Renal cortex interstitium (tissue), 11 donors: Measurements from ENCODE around the gene PNMA8B. TPM values are rescaled to one million over a fixed set of nuclear protein-coding genes. Genes with fewer than 3 reads are reported as not detected.

Source experiments
- DNase-seq, 11 donors: peaks; one replicate each; pipeline ENCODE4 v3.0.0-alpha.2; 2013; ENCODE audit warnings: low read depth in 9 of 11, low spot score in 4 of 11; ENCODE audit errors: extremely low read depth in 1 of 11
- polyA plus RNA-seq, 3 donors: library from polyadenylated mRNA; unstranded; fragments of 120-200 nt; gene quantifications; one replicate each; pipeline ENCODE4 v1.2.1, GENCODE V29; 2013; ENCODE audit not compliant: insufficient read length in 3 of 3

The PNMA8B gene
- polyA plus RNA-seq, 3 donors = 3.2 to 5.5 (median 4.9) TPM

DNA sequence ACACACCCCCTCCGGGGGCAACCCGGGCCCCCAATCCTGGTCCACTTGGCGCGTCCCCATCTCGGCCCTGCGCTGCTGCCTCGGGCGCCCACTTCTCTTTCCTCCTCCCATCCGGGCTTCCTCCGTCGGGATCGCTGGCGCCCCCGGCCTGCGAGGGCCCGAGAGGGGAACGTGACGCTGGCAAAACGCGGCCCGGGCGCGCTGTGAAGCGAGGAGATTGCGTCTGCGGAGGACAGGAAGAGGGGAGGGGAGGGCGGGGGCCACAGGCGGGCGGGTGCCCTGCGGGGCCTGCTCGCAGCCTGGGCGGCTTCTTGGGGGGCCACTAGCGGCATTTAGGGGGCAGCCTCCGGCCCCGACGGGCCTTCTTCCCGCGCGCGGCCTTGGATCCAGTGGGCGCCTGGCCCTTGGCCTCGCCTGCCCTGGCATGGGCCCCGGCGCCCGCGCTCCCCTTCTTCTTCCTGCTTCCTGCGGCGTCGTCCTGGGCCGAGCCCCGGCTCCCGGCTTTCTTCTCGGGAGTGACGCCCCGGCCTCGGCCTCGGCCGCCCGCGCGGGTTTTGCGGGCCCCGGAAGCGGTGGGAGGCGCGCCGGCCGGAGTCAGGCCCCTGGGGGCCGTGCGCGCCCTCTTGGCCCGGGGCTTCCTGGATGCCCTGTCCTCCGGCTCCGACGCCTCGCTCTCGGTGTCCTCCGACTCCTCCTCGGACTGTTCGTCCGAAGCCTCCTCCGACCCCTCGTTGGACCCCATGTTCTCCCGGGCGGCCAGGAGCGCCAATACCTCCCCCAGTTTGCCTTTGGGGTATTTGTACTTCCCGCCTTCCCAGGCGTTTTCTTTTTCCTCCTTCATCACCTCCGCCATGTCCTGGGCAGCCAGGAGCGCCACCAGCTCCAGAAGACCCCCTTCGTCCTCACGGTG, 2.2 kb downstream of the PNMA8B start:
- DNase-seq = no peak

DNA sequence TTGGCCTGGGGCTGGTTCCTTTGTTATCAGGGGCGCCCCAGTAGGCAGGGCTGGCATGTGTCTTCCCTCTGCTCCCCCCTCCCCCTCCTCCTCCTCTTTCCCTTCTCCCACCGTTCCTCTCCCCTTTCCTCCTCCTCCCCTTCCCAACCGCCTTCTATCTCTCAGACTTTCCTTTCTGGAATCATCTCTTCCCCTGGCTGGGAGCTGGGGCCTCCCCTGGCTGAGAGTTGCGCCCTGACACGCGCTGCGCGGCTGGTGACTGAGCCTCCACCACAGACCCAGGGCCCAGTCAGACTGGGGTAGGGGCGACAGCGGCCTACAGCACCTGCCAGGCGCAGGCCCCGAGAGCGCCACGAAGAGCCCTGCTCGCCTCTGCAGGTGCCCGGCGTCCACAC, 2.8 kb downstream of the PNMA8B start:
- no peak for DNase-seq

DNA sequence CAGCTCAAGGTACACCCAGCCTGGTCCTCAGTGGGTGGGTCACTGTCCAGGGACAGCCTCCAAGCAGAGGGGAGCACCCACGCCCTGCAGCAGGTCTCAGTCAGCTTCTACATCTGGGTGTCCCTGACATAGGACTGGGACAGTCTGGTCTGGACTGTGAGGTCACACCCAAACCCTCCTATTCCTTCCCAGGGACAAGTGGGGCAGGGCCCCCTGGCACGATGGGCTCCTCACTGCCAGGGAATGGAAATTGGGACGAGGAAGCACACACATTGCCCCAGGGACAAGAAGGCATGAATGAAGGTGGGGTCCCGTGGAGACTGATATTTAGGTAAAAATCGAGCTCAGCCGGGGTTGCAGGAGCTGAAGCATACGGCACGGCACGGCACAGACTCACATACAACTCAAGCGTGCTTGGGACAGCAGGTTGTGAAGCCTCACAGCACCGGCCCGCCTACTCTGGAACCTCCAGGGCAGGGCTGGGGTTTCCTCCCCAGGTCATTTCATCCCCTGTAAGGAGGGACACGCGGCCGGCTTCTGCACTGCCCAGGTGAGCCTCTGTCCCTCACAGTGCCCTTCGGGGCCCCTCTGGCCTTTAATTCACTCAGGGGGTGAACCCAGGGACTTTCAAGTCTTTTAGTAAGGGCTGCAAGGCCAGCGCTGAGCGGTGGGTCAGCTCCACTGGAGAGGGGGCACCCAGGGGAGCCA, 3.5 kb downstream of the PNMA8B start:
- DNase-seq = no peak

DNA sequence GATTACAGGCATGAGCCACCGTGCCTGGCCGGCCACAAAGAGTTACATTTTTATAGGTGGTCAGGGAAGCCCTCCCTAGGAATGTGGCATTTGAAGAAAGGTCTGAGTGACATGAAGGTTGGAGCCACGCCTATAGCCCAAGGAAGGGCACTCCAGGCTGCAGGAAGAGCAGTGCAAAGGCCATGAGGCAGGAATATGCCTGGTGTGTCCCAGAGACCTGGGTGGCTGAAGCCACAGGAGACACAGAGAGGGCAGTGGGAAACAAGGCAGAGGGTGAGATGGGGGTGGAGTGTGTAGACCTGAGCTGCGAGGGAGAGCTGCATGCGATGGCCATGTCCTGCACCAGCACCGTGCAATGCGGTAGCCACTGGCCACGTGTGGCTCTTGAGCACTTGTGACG, 4.9 kb downstream of the PNMA8B start:
- no peak for DNase-seq

DNA sequence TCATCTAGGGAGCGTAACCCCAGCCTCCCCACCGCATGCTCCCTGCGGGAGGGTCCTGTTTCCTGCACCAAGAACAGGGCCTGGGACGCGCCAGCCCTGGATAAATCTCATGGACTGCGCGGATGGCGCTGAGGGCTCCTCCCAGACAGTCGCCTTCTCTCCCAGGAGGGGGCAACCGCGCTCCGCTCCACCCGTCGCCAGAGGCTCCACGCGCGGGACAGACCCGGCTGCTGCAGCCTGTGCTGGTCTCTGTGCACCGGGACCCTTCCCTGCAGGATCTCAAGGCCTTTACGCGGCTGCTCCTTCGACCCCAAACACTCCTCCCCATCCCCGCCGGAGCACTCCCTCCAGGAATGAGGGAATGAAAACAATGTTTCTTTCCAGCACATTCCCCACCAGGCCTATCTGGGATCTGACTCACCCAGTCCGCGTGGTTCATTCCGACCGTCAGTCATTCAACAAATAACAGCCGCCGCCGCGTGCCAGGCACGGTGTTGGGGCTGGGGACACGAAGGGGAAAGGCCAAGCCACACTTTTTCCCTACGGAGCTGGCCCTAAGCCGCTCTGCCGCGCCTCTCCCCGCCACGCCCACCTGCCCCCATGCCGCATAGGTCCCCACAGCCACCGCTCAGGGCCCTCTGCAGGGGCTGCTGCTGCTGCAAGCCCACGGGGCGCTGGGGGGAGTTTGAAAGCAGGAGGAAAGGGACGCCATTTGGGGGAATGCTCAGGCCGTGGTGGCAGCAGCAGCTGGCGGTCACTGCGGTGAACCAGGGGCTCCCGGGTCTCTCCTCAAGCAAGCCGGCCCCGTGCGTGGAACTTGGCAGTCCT, 6.0 kb downstream of the PNMA8B start:
- DNase-seq = peak in 1 of 11 donors; percentile 45

DNA sequence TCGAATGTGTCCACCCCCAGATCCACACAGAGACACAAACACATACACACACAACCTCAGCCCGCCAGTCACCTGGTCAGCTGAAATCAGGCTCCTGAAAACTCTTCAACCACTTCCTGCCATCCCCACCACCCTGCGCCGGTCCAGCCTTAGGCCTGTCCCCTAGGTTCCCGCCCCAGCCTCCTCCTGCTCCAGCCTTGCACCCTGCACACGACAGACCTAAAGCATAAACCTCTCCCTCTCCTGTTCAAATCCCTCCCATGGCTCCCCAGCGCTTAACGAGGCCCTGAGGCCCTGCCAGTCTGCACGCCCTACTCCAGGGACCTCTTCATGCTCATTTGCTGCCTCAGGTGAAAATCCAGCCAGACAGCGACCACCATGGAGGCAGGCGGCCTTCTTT, 7.1 kb downstream of the PNMA8B start:
- DNase-seq = no peak

DNA sequence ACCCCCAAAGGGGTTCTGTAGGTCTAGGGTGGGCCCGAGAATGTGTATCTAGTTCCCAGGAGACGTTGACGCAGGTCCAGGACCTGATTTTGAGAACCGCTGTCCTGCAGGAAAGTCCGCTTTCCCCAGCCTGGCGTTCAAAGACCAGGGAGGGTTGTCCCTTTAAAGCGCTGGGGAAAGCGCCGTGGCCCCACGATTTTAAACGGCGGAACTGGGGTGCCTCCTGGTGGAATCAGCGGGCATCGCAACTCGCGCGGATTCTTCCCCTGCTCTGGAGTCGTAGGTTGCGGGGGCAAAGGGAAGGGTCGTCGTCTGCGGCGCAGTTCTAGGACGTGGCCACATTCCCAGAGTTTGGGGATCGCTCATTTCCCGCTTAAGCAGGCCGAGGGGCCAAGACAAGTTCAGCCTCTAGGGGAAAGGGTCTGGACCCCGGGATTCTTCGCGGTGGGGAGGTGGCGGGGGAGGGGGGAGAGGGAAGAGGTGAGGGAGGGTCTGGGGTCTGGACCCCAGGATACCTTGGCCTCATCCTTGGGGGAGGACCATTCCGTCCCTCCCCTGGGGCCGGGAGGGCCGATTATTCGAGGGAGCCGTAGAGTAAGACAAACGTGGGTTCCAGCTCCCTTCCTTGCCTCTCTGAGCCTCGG, 7.7 kb downstream of the PNMA8B start:
- DNase-seq = peak in 7 of 11 donors; percentile 62 to 83 (median 72)

DNA sequence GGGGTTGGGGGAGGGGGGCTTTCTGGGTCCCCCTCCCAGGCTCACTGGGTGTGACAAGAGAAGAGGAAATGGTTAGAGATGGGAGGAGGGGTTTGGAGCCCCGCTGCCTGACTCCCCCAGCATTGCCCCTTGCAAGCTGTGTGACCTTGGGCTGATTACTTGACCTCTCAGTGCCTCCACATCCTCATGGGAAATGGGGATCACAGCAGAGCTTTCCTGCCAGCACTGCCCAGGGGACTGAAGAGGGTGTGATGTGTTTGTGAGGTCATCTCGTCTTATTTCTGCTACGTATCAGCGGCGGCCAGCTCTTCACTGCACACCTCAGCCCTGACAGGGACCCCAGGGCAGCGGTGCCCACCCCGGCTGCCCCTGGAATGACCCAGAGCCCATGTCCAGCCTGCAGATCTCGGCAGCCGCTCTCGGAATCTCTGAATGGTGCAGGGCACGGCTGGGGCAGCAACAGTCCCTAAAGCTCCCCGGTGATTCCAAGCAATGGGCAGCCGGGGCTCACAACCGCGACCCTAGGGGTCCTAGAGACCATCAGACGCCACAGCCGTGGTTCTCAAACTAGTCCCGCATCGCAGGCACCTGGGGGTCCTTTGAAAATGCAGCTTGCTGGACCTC, 8.4 kb downstream of the PNMA8B start:
- no peak for DNase-seq

DNA sequence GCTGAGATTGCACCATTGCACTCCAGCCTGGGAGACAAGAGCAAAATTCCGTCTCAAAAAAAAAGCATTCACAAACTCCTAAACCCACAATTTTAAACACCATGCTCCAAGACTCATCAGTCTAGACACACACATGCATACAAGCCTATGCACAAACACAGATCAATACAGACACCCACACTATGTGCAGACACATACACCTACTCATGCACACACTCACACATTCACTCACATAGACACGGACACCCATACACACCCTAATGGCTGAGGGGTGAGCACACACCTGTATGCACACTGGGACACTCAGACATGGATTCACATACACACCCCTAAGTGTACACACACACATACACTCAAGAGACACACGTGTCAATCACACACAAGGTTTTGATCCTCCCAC, 9.3 kb downstream of the PNMA8B start:
- no peak for DNase-seq

DNA sequence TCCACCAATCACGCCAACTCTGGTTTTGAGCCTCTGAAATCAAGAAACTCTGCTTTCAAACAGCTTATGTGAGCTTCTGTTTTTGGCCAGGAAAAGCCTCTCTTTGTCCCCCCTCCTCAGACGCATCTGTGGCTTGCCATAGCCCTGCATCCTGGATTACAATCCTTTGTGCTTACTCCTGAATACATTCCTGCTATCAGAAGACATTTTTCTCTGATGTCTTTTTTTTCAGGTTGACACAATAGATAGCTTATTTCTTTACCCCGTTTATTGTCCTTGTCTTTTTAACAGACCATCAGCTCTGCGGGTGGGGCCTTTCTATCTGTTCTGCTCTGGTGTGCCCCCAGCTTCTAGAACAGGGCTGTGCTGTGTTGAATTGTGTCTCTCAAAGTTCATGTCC, 11.0 kb downstream of the PNMA8B start:
- DNase-seq = no peak

DNA sequence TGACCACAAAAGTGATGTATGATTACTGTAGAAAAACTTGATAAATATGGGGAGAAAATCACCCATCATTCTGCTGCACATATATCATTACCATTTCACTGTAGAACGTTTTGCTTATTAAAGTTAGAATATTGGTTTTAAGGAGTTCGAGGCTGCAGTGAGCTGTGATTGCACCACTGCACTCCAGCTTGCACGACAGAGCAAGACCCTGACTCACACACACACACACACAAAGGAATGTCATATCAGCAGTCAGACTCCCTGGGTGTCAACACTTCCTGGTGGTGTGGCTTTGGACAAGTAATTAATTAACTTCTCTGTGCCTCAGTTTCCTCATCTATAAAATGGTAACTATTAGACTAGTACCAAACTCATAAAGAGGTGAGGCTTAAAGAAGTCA, 13.0 kb downstream of the PNMA8B start:
- no peak for DNase-seq

DNA sequence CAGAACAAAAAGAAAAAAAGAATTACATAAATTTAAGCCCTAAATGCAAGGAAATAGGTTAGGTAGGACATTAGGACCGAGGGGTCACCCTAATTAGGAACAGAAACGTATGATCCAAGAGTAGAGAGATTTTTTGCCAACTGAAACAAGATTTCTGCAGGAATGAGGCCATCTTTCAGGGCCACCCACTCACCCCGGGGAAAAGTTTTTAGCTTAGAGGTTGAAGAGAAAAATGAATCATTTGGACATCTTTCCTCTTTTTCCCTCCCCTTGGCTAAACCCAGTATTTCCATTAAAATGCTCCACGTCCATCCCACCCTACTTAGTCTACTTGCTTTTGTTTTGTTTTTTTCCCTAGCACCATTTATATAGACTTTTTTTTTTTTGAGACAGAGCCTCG, 13.7 kb downstream of the PNMA8B start:
- peak in 2 of 11 donors; percentile 55 to 74 for DNase-seq

DNA sequence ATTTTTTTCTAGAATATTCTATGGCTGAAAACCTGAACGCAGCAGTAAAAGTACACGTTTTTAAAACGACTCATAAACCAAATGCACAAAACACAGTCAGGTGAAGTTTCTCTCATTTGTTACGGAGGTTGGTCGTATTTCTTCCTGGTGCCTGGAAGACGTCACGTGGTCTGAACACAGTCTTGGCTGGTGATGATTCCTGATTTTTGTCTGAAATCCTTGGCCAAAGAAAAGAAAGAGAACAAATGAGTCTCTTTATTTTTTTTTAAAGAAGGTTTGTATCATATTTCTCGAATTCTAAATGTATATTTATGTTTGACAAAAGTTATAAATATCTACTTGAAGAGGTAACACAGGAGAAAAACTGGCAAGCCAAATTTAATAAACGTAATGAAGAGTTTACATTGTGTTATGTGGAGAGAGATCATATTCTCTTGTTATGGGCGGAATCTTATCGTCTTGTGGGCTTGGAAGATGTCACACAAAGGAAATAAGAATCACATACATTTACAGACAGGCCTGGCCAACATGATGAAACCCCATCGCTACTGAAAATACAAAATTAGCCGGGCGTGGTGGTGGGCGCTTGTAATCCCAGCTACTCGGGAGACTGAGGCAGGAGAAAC, 14.3 kb downstream of the PNMA8B start:
- DNase-seq = peak in 1 of 11 donors; percentile 55

DNA sequence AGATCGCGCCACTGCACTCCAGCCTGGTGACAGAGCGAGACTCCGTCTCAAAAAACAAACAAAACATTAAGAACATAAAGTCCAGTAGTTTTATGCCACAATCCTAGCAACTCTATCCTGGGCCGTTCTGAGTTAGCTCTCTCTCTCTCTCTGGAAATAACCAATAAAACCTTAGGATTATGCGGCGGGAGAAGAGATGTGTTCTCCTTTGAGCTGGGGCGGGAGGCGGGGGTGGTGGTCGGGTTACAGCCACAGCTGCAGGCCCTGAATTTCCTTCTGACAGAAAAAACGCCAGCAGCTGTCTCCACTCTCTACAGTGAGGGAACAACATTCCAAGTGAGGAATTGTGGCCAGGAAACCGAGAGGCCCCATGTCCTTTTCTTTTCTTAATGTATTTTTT, 15.3 kb downstream of the PNMA8B start:
- peak in 8 of 11 donors; percentile 77 to 93 (median 88) for DNase-seq

DNA sequence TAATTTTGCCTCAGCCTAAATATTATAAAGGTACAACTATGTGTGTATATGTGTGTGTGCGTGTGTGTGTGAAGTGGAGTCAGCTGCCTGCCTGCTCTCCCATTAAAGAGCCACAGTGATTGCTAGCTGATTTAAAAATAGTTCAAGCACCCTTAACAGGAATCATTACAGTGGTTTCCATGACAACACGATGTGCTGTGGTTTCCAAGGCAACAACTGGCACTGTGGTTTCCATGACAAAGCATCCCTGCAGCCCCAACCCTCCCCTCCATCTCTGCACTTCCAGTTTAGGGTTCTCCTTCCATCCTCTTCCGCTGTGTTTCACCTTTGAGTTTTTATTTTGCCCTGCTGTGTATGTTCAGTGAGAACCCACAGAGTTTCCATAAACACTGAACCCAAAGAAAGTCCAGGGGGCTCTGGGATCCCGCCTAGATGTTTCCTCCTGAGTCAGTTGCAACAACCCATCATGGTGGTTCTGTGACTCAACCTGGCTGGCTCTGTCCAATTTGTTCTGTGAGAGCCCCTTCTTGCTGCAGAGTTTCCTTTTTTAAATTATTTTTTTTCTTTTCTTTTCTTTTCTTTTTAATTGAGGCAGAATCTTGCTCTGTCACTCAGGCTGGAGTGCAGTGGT, 17.2 kb downstream of the PNMA8B start:
- DNase-seq = no peak

DNA sequence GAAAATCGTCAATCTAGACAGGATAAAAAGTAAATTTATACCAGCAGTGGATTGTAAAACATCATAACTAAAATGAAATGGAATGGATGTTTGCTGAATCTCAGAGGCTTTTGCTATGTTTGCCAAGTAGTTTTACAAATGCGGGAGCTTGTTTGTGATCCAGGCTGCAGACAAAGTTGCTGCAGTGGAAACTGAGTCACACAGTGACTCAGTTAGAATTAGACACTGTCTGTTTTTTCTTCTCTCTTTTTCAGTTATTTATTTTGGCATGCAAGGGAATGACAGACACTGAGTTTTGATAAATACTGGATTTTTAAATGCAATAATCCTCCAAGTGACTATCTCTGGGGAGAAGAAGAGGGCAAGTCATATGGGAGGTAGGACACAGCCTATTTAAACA, 19.7 kb downstream of the PNMA8B start:
- DNase-seq = no peak

DNA sequence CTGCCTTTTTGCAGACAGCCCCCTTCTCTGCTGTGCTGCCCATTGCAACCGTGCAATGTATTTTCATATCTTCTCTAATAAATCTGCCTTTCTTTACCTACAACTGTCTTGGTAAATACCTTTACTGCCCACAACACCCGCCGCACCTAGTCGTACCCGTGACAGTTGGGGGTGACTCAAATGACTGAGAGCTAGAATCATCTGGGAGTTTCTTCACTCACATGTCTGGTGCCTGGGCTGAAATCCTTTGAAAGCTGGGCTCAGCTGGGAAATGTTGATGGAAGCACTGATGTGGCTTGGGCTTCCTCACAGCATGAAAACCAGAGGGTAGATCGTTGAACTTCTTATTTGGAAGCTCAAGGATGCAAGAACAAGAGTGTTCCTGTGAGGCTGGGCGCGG, 21.5 kb downstream of the PNMA8B start:
- no peak for DNase-seq

DNA sequence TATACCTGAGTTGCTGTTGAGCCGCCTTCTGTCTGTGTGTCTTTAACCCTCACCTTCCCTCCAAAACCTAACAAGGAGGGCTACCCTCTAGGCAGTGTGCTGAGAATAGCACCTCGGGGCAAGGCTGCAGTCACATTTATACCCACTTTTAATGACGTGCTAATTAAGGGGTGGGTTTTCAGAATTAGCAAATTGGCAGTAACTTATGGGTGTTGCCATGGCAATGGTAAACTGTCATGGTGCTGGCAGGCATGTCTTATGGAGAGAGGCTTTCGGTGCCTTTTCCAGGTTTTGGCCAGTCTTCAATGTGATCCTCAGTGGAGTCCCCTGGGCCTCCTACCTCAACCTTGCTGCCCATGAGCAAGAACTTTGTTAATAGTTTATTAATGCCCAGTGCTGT, 23.1 kb downstream of the PNMA8B start:
- DNase-seq = no peak
